H9 (cell line): ENCODE measurements around the gene SLC9A9. TPM values are rescaled to one million over a fixed set of nuclear protein-coding genes. Genes with fewer than 3 reads are reported as not detected.

Experiments
- DNase-seq: peaks from one replicate; pipeline ENCODE4 v3.0.0-alpha.2; 2017
- H2AFZ ChIP-seq: one replicate; pipeline ENCODE4 v1.6.1; 2013; ENCODE audit warnings: mild to moderate bottlenecking, low read length, control low read depth, moderate library complexity
- H2AK5ac ChIP-seq: 2 replicates; pipeline ENCODE4 v1.6.1; 2013; ENCODE audit warnings: low read length, control low read depth, mixed read lengths; ENCODE audit not compliant: insufficient read length
- H2BK120ac ChIP-seq: one replicate; pipeline ENCODE4 v1.6.1; 2013; ENCODE audit warnings: low read depth, mild to moderate bottlenecking, low read length, control low read depth, inconsistent platforms; ENCODE audit not compliant: poor library complexity, severe bottlenecking
- H2BK12ac ChIP-seq: 2 replicates; pipeline ENCODE4 v1.6.1; 2013; ENCODE audit warnings: low read length, control low read depth, mixed read lengths, low read depth; ENCODE audit not compliant: insufficient read length
- H2BK15ac ChIP-seq: 2 replicates; pipeline ENCODE4 v1.6.1; 2013; ENCODE audit warnings: low read depth, low read length, control low read depth
- H2BK20ac ChIP-seq: one replicate; pipeline ENCODE4 v1.6.1; 2013; ENCODE audit warnings: low read depth, mild to moderate bottlenecking, low read length, control low read depth, inconsistent platforms; ENCODE audit not compliant: poor library complexity, severe bottlenecking
- H2BK5ac ChIP-seq: 2 replicates; pipeline ENCODE4 v1.6.1; 2013; ENCODE audit warnings: low read length, control low read depth, mixed read lengths; ENCODE audit not compliant: insufficient read length
- H3K14ac ChIP-seq: 2 replicates; pipeline ENCODE4 v1.6.1; 2013; ENCODE audit warnings: low read length, control low read depth; ENCODE audit not compliant: insufficient read depth
- H3K18ac ChIP-seq: 2 replicates; pipeline ENCODE4 v1.6.1; 2013; ENCODE audit warnings: low read depth, mild to moderate bottlenecking, mixed read lengths, low read length, control low read depth; ENCODE audit not compliant: insufficient read length
- H3K23ac ChIP-seq: 2 replicates; pipeline ENCODE4 v1.6.1; 2013; ENCODE audit warnings: low read length, control low read depth, mixed read lengths, low read depth; ENCODE audit not compliant: insufficient read length
- H3K23me2 ChIP-seq: 2 replicates; pipeline ENCODE4 v1.6.1; 2013; ENCODE audit warnings: low read depth, mild to moderate bottlenecking, mixed read lengths, low read length, control low read depth; ENCODE audit not compliant: insufficient read length, poor library complexity, severe bottlenecking
- H3K27ac ChIP-seq: 2 replicates; pipeline ENCODE4 v1.5.1; 2013; ENCODE audit warnings: low read length, control low read depth, mixed read lengths, low read depth; ENCODE audit not compliant: insufficient read length
- H3K27me3 ChIP-seq: 2 replicates; pipeline ENCODE4 v1.6.1; 2013; ENCODE audit warnings: low read length, control low read depth, inconsistent platforms; ENCODE audit not compliant: insufficient read depth
- H3K4ac ChIP-seq: 2 replicates; pipeline ENCODE4 v1.6.1; 2013; ENCODE audit warnings: low read depth, mild to moderate bottlenecking, control low read depth, inconsistent platforms, low read length, moderate library complexity
- H3K4me1 ChIP-seq: 2 replicates; pipeline ENCODE4 v1.6.1; 2013; ENCODE audit warnings: low read length, control low read depth, inconsistent platforms; ENCODE audit not compliant: insufficient read depth
- H3K4me2 ChIP-seq: 2 replicates; pipeline ENCODE4 v1.6.1; 2013; ENCODE audit warnings: low read length, control low read depth, mixed read lengths; ENCODE audit not compliant: insufficient read length, insufficient read depth
- H3K56ac ChIP-seq: 2 replicates; pipeline ENCODE4 v1.6.1; 2013; ENCODE audit warnings: low read depth, mild to moderate bottlenecking, mixed read lengths, low read length, control low read depth; ENCODE audit not compliant: insufficient read length
- H3K79me1 ChIP-seq: 2 replicates; pipeline ENCODE4 v1.6.1; 2013; ENCODE audit warnings: low read depth, mild to moderate bottlenecking, moderate library complexity, low read length, control low read depth, inconsistent platforms; ENCODE audit not compliant: insufficient read depth, poor library complexity, severe bottlenecking
- H3K79me2 ChIP-seq: 2 replicates; pipeline ENCODE4 v1.6.1; 2013; ENCODE audit warnings: low read length, control low read depth, inconsistent platforms; ENCODE audit not compliant: insufficient read depth
- H3K9ac ChIP-seq: 2 replicates; pipeline ENCODE4 v1.6.1; 2013; ENCODE audit warnings: low read length, control low read depth, mixed read lengths; ENCODE audit not compliant: insufficient read length; ENCODE audit errors: extremely low read depth
- H3K9me3 ChIP-seq: one replicate; pipeline ENCODE4 v1.6.1; 2013; ENCODE audit warnings: low read depth, low read length, inconsistent platforms; ENCODE audit not compliant: control insufficient read depth
- H3T11ph ChIP-seq: one replicate; pipeline ENCODE4 v1.6.1; 2013; ENCODE audit warnings: mild to moderate bottlenecking, low read length, control low read depth, inconsistent platforms
- H4K20me1 ChIP-seq: one replicate; pipeline ENCODE4 v1.6.1; 2013; ENCODE audit not compliant: control insufficient read depth, insufficient read length, insufficient read depth
- H4K5ac ChIP-seq: 2 replicates; pipeline ENCODE4 v1.6.1; 2013; ENCODE audit warnings: low read depth, mild to moderate bottlenecking, mixed read lengths, low read length, control low read depth; ENCODE audit not compliant: insufficient read length
- H4K8ac ChIP-seq: replicated peaks from 2 replicates; pipeline ENCODE4 v1.6.1; 2013; ENCODE audit warnings: low read length, control low read depth, mixed read lengths, low read depth; ENCODE audit not compliant: insufficient read length
- H4K91ac ChIP-seq: 2 replicates; pipeline ENCODE4 v1.6.1; 2013; ENCODE audit warnings: low read depth, mild to moderate bottlenecking, moderate library complexity, mixed read lengths, low read length, control low read depth; ENCODE audit not compliant: insufficient read length
- H3K27ac Mint-ChIP-seq, 3 experiments: 2 replicates in 2 of 3; 3 replicates in 1 of 3; pipeline ENCODE4 v1.8.0; 2020 to 2021; ENCODE audit warnings: mixed read lengths in 3 of 3, mild to moderate bottlenecking in 1 of 3, moderate library complexity in 1 of 3
- H3K27me3 Mint-ChIP-seq: 2 replicates; pipeline ENCODE4 v1.8.0; 2021; ENCODE audit warnings: low read depth, mild to moderate bottlenecking, moderate library complexity, mixed read lengths
- H3K36me3 Mint-ChIP-seq, 3 experiments: 2 replicates in 2 of 3; 3 replicates in 1 of 3; pipeline ENCODE4 v1.8.0; 2020 to 2021; ENCODE audit warnings: low read depth in 3 of 3, mixed read lengths in 3 of 3; ENCODE audit not compliant: insufficient read depth in 1 of 3
- H3K4me1 Mint-ChIP-seq, 2 experiments: 2 replicates each; pipeline ENCODE4 v1.8.0; 2020; ENCODE audit warnings: mixed read lengths in 2 of 2
- H3K4me3 Mint-ChIP-seq, 2 experiments: 2 replicates in 1 of 2; 3 replicates in 1 of 2; pipeline ENCODE4 v1.8.0; 2020 to 2021; ENCODE audit warnings: mild to moderate bottlenecking in 2 of 2, mixed read lengths in 2 of 2, moderate library complexity in 1 of 2
- H3K9me3 Mint-ChIP-seq, 2 experiments: 2 replicates in 1 of 2; 3 replicates in 1 of 2; pipeline ENCODE4 v1.8.0; 2020; ENCODE audit warnings: mild to moderate bottlenecking in 2 of 2, mixed read lengths in 2 of 2, moderate library complexity in 1 of 2
- WGBS: extraction: QIAGEN DNeasy Blood & Tissue Kit; methylation state at CpG from one replicate; pipeline ENCODE4 v1.1.7; 2013; ENCODE audit warnings: missing lambda C conversion rate, low lambda C conversion rate, mixed read lengths; ENCODE audit not compliant: insufficient read length; ENCODE audit errors: extremely low coverage; 5-methylcytosine and 5-hydroxymethylcytosine counted together
- total RNA-seq: library from RNA; stranded (reverse); gene quantifications from 2 replicates; pipeline ENCODE4 v1.2.1, GENCODE V29; 2021
- TF ChIP-seq, protein P1 (sequence below): fragments of 200-600 bp; sonication (generic); conservative IDR thresholded peaks from 3 replicates; pipeline ENCODE4 v1.8.0; 2021; ENCODE audit warnings: antibody characterized with exemption, mild to moderate bottlenecking

SLC9A9 gene
- total RNA-seq, 1 experiment from 2014 or later: 0.35 TPM

DNA sequence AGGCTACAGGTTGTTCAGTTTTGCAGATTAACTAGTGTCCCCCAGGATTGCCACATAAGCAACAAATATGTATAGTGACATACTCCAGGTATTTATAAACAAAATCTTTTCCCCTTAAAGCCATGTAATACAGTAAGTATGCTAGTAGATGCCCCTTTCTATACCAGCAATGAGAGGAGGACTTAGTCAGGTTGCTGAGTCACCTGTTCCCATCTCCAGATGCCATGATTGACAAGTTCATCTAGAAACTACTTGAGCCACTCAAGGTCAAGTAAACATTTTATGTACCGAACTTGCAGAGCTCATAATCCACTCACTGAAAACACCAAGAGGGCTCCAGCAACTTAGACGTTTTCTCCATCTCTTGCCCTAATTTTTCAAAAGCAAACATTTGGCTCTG is 18.2 kb downstream of the SLC9A9 start:
- Histone ChIP-seq H3K79me2 (no peaks in the 10 kb centered on the region), H2BK5ac (no peak overlapping the region), H3K4me2 (no peak overlapping the region), H3K27me3 (no peaks in the 10 kb centered on the region), H4K8ac (no peak overlapping the region), H2AK5ac (no peak overlapping the region), H3T11ph (no peak overlapping the region), H2BK20ac (no peak overlapping the region), H3K4me1 (no peaks in the 10 kb centered on the region), H3K18ac (no peak overlapping the region), H3K79me1 (no peaks in the 10 kb centered on the region), H2BK12ac (no peak overlapping the region), H3K4ac (no peak overlapping the region), H2BK15ac (no peak overlapping the region), H2BK120ac (no peak overlapping the region), H3K27ac (no peak overlapping the region), H2AFZ (no peak overlapping the region), H4K20me1 (no peaks in the 10 kb centered on the region), H4K91ac (no peak overlapping the region), H3K9me3 (no peaks in the 10 kb centered on the region), H3K14ac (no peak overlapping the region), H3K23me2 (no peaks in the 10 kb centered on the region), H3K23ac (no peak overlapping the region), H3K56ac (no peak overlapping the region), H4K5ac (no peak overlapping the region), H3K9ac (no peak overlapping the region)
- H3K36me3 Mint-ChIP-seq: no peaks in the 10 kb centered on the region; a peak in 1 of 7 replicates
- H3K9me3 Mint-ChIP-seq: no peaks in the 10 kb centered on the region
- H3K27ac Mint-ChIP-seq: no peak overlapping the region
- H3K27me3 Mint-ChIP-seq: no peaks in the 10 kb centered on the region
- TF ChIP-seq, protein P1, sequence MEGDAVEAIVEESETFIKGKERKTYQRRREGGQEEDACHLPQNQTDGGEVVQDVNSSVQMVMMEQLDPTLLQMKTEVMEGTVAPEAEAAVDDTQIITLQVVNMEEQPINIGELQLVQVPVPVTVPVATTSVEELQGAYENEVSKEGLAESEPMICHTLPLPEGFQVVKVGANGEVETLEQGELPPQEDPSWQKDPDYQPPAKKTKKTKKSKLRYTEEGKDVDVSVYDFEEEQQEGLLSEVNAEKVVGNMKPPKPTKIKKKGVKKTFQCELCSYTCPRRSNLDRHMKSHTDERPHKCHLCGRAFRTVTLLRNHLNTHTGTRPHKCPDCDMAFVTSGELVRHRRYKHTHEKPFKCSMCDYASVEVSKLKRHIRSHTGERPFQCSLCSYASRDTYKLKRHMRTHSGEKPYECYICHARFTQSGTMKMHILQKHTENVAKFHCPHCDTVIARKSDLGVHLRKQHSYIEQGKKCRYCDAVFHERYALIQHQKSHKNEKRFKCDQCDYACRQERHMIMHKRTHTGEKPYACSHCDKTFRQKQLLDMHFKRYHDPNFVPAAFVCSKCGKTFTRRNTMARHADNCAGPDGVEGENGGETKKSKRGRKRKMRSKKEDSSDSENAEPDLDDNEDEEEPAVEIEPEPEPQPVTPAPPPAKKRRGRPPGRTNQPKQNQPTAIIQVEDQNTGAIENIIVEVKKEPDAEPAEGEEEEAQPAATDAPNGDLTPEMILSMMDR: no peak
- WGBS: no CpG with 5 or more reads among the region's 2 CpGs
- H3K4me1 Mint-ChIP-seq: no peaks in the 10 kb centered on the region
- no peak overlapping the region for H3K4me3 Mint-ChIP-seq
- DNase-seq: no peak
